HEK293 (cell line): ENCODE measurements around the gene AGAP1.

Experiments
- CTCF ChIA-PET: fragments of 350-600 bp; formaldehyde crosslinking; extraction: SDS; loops from one replicate; lab custom pipeline; 2021; ENCODE audit warnings: antibody characterized with exemption; lab: Yijun Ruan, JAX
- POLR2A ChIA-PET: fragments of 300-600 bp; formaldehyde crosslinking; extraction: SDS; loops from one replicate; lab custom pipeline; 2020; ENCODE audit warnings: antibody characterized with exemption, inconsistent platforms; lab: Yijun Ruan, JAX
- H3K27ac ChIP-seq: fragments of 200-500 bp; sonication (Bioruptor generic); 2 replicates; pipeline ENCODE4 v1.5.1; 2014; ENCODE audit warnings: low read depth, low read length, control low read depth, inconsistent platforms; ENCODE audit errors: extremely low read depth
- H3K36me3 ChIP-seq, 2 experiments: fragments of 200-500 bp in 1 of 2; sonication (Bioruptor generic) in 1 of 2; 1 replicate in 1 of 2; 2 replicates in 1 of 2; pipeline ENCODE4 v1.5.1; 2014 to 2017; ENCODE audit warnings: inconsistent platforms in 2 of 2, low read length in 2 of 2; ENCODE audit not compliant: control insufficient read depth in 2 of 2, insufficient read depth in 1 of 2
- H3K4me1 ChIP-seq: fragments of 200-500 bp; sonication (Bioruptor generic); 2 replicates; pipeline ENCODE4 v1.5.1; 2014; ENCODE audit warnings: mild to moderate bottlenecking, low read length, inconsistent platforms; ENCODE audit not compliant: control insufficient read depth, insufficient read depth
- H3K4me3 ChIP-seq: 2 replicates; pipeline ENCODE4 v1.5.1; 2011; ENCODE audit warnings: low read depth, mild to moderate bottlenecking, control low read depth, low read length, moderate library complexity
- H3K9me3 ChIP-seq: fragments of 200-500 bp; sonication (Bioruptor generic); 2 replicates; pipeline ENCODE4 v1.5.1; 2014; ENCODE audit warnings: low read depth, low read length, inconsistent platforms; ENCODE audit not compliant: control insufficient read depth, insufficient read depth
- FEZF1 ChIP-seq: fragments of 450-650 bp; formaldehyde crosslinking; IDR thresholded peaks from 2 replicates; pipeline ENCODE4 v1.5.1; 2016; ENCODE audit warnings: missing biosample characterization, missing genetic modification characterization
- KLF16 ChIP-seq: fragments of 450-650 bp; formaldehyde crosslinking; IDR thresholded peaks from 2 replicates; pipeline ENCODE4 v1.5.1; 2017; ENCODE audit warnings: missing biosample characterization, missing genetic modification characterization
- OSR2 ChIP-seq: fragments of 450-650 bp; formaldehyde crosslinking; IDR thresholded peaks from 2 replicates; pipeline ENCODE4 v1.5.1; 2016; ENCODE audit warnings: missing biosample characterization, missing genetic modification characterization
- TRIM28 ChIP-seq: IDR thresholded peaks from 2 replicates; pipeline ENCODE4 v1.6.1; 2011; ENCODE audit warnings: low read length, control low read depth, borderline replicate concordance
- ZBTB7A ChIP-seq: fragments of 450-650 bp; formaldehyde crosslinking; IDR thresholded peaks from 2 replicates; pipeline ENCODE4 v1.5.1; 2016; ENCODE audit warnings: low read depth, missing biosample characterization, missing genetic modification characterization
- ZNF121 ChIP-seq: fragments of 450-650 bp; formaldehyde crosslinking; IDR thresholded peaks from 2 replicates; pipeline ENCODE4 v1.5.1; 2016; ENCODE audit warnings: missing biosample characterization, missing genetic modification characterization
- ZNF2 ChIP-seq: fragments of 450-650 bp; formaldehyde crosslinking; IDR thresholded peaks from 2 replicates; pipeline ENCODE4 v1.5.1; 2016; ENCODE audit warnings: missing biosample characterization, missing genetic modification characterization
- ZNF202 ChIP-seq: fragments of 450-650 bp; formaldehyde crosslinking; IDR thresholded peaks from 2 replicates; pipeline ENCODE4 v1.5.1; 2016; ENCODE audit warnings: missing biosample characterization, missing genetic modification characterization, borderline replicate concordance
- ZNF354C ChIP-seq: fragments of 450-650 bp; formaldehyde crosslinking; IDR thresholded peaks from 2 replicates; pipeline ENCODE4 v1.5.1; 2016; ENCODE audit warnings: missing biosample characterization, missing genetic modification characterization, low read depth, borderline replicate concordance
- ZNF416 ChIP-seq: fragments of 450-650 bp; formaldehyde crosslinking; IDR thresholded peaks from 2 replicates; pipeline ENCODE4 v1.5.1; 2016; ENCODE audit warnings: missing biosample characterization, missing genetic modification characterization
- ZNF600 ChIP-seq: fragments of 450-650 bp; formaldehyde crosslinking; IDR thresholded peaks from 2 replicates; pipeline ENCODE4 v1.5.1; 2016; ENCODE audit warnings: missing biosample characterization, missing genetic modification characterization
- ZNF629 ChIP-seq: fragments of 450-650 bp; formaldehyde crosslinking; IDR thresholded peaks from 2 replicates; pipeline ENCODE4 v1.5.1; 2017; ENCODE audit warnings: missing biosample characterization, missing genetic modification characterization
- ZNF677 ChIP-seq: fragments of 450-650 bp; IDR thresholded peaks from 2 replicates; pipeline ENCODE4 v1.5.0; 2018; ENCODE audit warnings: missing biosample characterization, mild to moderate bottlenecking, missing genetic modification characterization, moderate library complexity
- TF ChIP-seq, protein P1 (sequence below): fragments of 450-650 bp; formaldehyde crosslinking; IDR thresholded peaks from 2 replicates; pipeline ENCODE4 v1.5.1; 2017; ENCODE audit warnings: missing biosample characterization, missing genetic modification characterization
- TF ChIP-seq, protein P2 (sequence below): fragments of 450-650 bp; formaldehyde crosslinking; IDR thresholded peaks from 2 replicates; pipeline ENCODE4 v1.5.1; 2016; ENCODE audit warnings: missing biosample characterization, missing genetic modification characterization
- TF ChIP-seq, protein P3 (sequence below): fragments of 450-650 bp; formaldehyde crosslinking; IDR thresholded peaks from 2 replicates; pipeline ENCODE4 v1.5.1; 2016; ENCODE audit warnings: missing biosample characterization, missing genetic modification characterization

The AGAP1 gene

DNA sequence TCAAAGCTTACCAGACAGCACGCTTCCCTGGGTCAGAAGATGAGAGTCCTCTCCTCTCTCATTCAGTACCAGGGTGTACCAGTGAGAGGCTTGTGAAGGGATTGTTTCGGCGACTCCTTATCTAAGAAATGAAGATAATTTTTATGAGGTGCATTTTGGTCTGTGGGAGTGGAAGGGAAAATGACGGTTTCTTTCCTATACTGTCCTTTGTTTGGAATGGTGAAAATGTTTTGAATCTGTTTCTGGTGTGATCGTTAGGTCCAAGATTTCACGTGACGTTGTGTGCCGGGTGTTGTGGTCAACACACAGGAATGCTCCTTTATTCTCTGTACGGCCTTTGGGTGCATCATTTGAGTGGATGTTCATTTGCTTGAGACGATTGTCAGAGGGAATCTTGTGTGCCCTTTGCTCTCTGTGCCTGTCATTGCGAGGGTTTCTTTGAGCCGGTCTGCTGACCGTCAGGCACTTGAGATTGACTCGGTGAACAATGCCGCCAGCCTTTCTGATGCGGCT, 183.5 kb downstream of the AGAP1 start:
- H3K4me1 ChIP-seq: peaks cover 10% of the 10 kb centered on the region; the same call in 1 of the 2 replicates
- no peaks in the 10 kb centered on the region for H3K36me3 ChIP-seq
- ChIA-PET CTCF (interaction anchor here (1.5 to 3.7 kb wide), 2 partner anchors 69 to 84 kb away, joined by 3 to 13 read pairs; no protein-coding TSS in a partner anchor), POLR2A (interaction anchor here (0.6 to 0.7 kb wide), 5 partner anchors 10 to 487 kb away, joined by 3 to 7 read pairs (median 5); no protein-coding TSS in a partner anchor)
- H3K9me3 ChIP-seq: no peaks in the 10 kb centered on the region
- H3K4me3 ChIP-seq: no peak overlapping the region
- TF ChIP-seq TRIM28: peak; percentile 49; the same call in 1 of the 2 replicates
- no peak for TF ChIP-seq KLF16 (tag by site-specific recombination)
- 0 out of 2 replicates have a peak, but pooled peaks have one; percentile 12 for TF ChIP-seq FEZF1
- TF ChIP-seq, protein P1, sequence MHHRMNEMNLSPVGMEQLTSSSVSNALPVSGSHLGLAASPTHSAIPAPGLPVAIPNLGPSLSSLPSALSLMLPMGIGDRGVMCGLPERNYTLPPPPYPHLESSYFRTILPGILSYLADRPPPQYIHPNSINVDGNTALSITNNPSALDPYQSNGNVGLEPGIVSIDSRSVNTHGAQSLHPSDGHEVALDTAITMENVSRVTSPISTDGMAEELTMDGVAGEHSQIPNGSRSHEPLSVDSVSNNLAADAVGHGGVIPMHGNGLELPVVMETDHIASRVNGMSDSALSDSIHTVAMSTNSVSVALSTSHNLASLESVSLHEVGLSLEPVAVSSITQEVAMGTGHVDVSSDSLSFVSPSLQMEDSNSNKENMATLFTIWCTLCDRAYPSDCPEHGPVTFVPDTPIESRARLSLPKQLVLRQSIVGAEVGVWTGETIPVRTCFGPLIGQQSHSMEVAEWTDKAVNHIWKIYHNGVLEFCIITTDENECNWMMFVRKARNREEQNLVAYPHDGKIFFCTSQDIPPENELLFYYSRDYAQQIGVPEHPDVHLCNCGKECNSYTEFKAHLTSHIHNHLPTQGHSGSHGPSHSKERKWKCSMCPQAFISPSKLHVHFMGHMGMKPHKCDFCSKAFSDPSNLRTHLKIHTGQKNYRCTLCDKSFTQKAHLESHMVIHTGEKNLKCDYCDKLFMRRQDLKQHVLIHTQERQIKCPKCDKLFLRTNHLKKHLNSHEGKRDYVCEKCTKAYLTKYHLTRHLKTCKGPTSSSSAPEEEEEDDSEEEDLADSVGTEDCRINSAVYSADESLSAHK (tag by site-specific recombination): peak; percentile 87
- TF ChIP-seq, protein P2, sequence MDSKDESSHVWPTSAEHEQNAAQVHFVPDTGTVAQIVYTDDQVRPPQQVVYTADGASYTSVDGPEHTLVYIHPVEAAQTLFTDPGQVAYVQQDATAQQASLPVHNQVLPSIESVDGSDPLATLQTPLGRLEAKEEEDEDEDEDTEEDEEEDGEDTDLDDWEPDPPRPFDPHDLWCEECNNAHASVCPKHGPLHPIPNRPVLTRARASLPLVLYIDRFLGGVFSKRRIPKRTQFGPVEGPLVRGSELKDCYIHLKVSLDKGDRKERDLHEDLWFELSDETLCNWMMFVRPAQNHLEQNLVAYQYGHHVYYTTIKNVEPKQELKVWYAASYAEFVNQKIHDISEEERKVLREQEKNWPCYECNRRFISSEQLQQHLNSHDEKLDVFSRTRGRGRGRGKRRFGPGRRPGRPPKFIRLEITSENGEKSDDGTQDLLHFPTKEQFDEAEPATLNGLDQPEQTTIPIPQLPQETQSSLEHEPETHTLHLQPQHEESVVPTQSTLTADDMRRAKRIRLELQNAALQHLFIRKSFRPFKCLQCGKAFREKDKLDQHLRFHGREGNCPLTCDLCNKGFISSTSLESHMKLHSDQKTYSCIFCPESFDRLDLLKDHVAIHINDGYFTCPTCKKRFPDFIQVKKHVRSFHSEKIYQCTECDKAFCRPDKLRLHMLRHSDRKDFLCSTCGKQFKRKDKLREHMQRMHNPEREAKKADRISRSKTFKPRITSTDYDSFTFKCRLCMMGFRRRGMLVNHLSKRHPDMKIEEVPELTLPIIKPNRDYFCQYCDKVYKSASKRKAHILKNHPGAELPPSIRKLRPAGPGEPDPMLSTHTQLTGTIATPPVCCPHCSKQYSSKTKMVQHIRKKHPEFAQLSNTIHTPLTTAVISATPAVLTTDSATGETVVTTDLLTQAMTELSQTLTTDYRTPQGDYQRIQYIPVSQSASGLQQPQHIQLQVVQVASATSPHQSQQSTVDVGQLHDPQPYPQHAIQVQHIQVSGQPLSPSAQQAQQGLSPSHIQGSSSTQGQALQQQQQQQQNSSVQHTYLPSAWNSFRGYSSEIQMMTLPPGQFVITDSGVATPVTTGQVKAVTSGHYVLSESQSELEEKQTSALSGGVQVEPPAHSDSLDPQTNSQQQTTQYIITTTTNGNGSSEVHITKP (tag by site-specific recombination): 0 out of 2 replicates have a peak, but pooled peaks have one; percentile 13
- H3K27ac ChIP-seq: no peak overlapping the region

DNA sequence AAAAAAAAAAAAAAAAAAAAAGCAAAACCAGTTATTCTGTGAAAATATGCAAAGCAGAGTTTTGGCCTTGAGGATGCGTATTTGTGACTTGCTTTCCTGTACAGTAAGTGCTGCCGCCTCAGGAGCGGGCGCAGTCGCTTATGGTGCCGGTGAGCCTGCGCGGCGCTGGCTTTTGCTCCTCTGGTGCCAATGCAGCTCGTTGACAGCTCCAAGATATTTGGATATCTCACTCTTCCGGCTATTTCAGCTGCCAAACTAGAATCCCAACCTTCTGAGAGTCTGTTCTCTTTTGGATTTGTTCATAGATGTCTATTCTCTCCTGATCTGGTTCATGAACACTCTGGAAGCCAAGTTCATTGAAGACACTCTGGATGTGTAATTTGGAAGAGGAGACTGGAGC, 184.1 kb downstream of the AGAP1 start:
- no peak overlapping the region for H3K27ac ChIP-seq
- ChIA-PET POLR2A (interaction anchor here (0.6 to 0.7 kb wide), 5 partner anchors 10 to 488 kb away, joined by 3 to 7 read pairs (median 5); no protein-coding TSS in a partner anchor), CTCF (interaction anchor here (0.6 to 3.7 kb wide), 2 partner anchors 26 to 68 kb away, joined by 3 to 13 read pairs; no protein-coding TSS in a partner anchor)
- no peaks in the 10 kb centered on the region for H3K36me3 ChIP-seq
- no peak for TF ChIP-seq ZNF629 (tag by site-specific recombination)
- TF ChIP-seq OSR2 (tag by site-specific recombination): no peak
- no peak for TF ChIP-seq ZNF416 (tag by site-specific recombination)
- TF ChIP-seq ZNF677 (tag by site-specific recombination): no peak
- no peak for TF ChIP-seq ZNF202 (tag by site-specific recombination)
- TF ChIP-seq ZNF121 (tag by site-specific recombination): no peak
- no peak for TF ChIP-seq ZNF2 (tag by site-specific recombination)
- no peak for TF ChIP-seq ZNF600 (tag by site-specific recombination)
- no peak for TF ChIP-seq ZBTB7A (tag by site-specific recombination)
- no peak for TF ChIP-seq ZNF354C (tag by site-specific recombination)
- TF ChIP-seq, protein P3, sequence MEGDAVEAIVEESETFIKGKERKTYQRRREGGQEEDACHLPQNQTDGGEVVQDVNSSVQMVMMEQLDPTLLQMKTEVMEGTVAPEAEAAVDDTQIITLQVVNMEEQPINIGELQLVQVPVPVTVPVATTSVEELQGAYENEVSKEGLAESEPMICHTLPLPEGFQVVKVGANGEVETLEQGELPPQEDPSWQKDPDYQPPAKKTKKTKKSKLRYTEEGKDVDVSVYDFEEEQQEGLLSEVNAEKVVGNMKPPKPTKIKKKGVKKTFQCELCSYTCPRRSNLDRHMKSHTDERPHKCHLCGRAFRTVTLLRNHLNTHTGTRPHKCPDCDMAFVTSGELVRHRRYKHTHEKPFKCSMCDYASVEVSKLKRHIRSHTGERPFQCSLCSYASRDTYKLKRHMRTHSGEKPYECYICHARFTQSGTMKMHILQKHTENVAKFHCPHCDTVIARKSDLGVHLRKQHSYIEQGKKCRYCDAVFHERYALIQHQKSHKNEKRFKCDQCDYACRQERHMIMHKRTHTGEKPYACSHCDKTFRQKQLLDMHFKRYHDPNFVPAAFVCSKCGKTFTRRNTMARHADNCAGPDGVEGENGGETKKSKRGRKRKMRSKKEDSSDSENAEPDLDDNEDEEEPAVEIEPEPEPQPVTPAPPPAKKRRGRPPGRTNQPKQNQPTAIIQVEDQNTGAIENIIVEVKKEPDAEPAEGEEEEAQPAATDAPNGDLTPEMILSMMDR: no peak
- H3K9me3 ChIP-seq: no peaks in the 10 kb centered on the region
- H3K4me3 ChIP-seq: no peak overlapping the region
- H3K4me1 ChIP-seq: peaks cover 10% of the 10 kb centered on the region; the same call in 1 of the 2 replicates
